ENCODE data around the gene ABCC3. TPM values are rescaled to one million over a fixed set of nuclear protein-coding genes. Genes with fewer than 3 reads are reported as not detected.
A peak's percentile ranks its signal among the peaks of the same experiment; 100 is the strongest.
"Not testable (repeated sequence)": the region's sequence is repeated elsewhere in the genome, so short reads cannot be mapped to it uniquely, and the experiment has no call there.

The ABCC3 gene
- total and polyA plus RNA-seq, 3 experiments from 2014 or later: 0.37 to 0.69 TPM; not detected in 1

DNA sequence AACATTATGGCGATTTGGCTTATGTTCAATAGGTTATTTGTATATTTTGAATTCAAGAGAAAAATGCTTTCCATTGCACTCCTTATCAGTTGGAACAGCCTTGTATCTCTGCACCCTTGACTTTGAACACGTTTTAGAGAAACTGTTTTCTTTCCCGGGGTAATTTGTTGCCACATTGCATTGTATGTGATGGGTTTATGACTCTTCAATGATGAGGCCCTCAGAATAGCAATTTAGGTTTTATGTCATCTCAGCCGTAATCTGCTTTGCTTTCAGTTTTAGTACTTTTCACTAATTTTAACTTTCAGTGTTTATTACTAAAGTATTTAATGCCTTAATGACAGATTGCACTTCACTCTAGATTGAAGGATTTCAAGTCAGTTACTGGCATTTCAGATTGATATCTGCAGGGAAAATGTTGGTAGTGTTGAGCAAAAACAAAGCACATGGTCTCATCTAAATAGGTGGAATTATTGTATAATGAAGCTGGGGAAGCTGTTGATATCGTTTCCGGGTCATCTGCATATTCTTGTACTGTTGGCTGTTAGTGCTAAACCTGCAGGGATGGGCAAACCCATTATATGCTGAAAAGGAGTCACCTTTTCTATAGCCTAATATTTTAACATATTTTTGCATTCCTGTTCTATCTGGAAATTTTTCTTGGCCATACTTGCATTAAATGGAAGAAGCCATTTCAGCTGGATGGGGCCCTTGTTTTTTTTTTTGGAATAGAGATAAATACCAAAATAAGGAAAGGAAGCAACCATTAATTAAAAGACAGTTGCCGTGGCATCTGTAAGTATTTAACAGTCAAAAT, 86.7 kb downstream of the ABCC3 start:
- Histone ChIP-seq H3K27me3 (ENCODE audit: insufficient read depth, low read length, poor library complexity, severe bottlenecking) (no peaks in the 10 kb centered on the region), H3K27ac (ENCODE audit: low read depth, low read length) (peak overlapping the region; percentile 90), H3K4me3 (ENCODE audit: low read length) (peak overlapping the region; percentile 88), H3K4me1 (ENCODE audit: insufficient read depth, low read length) (peaks cover 55% of the 10 kb centered on the region), H3K9me3 (ENCODE audit: low read length) (no peaks in the 10 kb centered on the region), H3K36me3 (ENCODE audit: insufficient read depth, low read length) (no peaks in the 10 kb centered on the region)
- H3K9me3 Mint-ChIP-seq: no peaks in the 10 kb centered on the region
- ChIA-PET CTCF (no interaction called here), POLR2A (interaction anchor here (0.6 kb wide), 1 partner anchor 14 kb away, joined by 3 read pairs; the partner anchor contains the start of gene ANKRD40)
- peaks cover 0 to 1% of the 10 kb centered on the region in 2 donors for H3K27me3 Mint-ChIP-seq
- H3K4me3 Mint-ChIP-seq: peak overlapping the region; percentile 81 to 99 (median 98)
- H3K4me1 Mint-ChIP-seq: peaks cover 31 to 58% (median 57%) of the 10 kb centered on the region in 3 donors
- H3K27ac Mint-ChIP-seq: peak overlapping the region; percentile 57 to 100 (median 98)
- peaks cover 0 to 25% (median 0%) of the 10 kb centered on the region in 3 donors for H3K36me3 Mint-ChIP-seq
- DNase-seq: peak in 2 of 5 donors; percentile 21 to 31

- Mint-ChIP-seq H3K27ac (peak overlapping the region in 6 of 8 donors; percentile 23 to 86 (median 64)), H3K9me3 (no peaks in the 10 kb centered on the region), H3K36me3 (peaks cover 0 to 32% (median 0%) of the 10 kb centered on the region in 3 donors), H3K4me1 (peaks cover 41 to 72% (median 70%) of the 10 kb centered on the region in 3 donors), H3K4me3 (peak overlapping the region; percentile 46 to 99 (median 59)), H3K27me3 (peaks cover 0 to 1% of the 10 kb centered on the region in 2 donors)
- ChIA-PET POLR2A (no interaction called here), CTCF (no interaction called here)
- Histone ChIP-seq H3K36me3 (ENCODE audit: insufficient read depth, low read length) (no peaks in the 10 kb centered on the region), H3K27me3 (ENCODE audit: insufficient read depth, low read length, poor library complexity, severe bottlenecking) (no peaks in the 10 kb centered on the region), H3K27ac (ENCODE audit: low read depth, low read length) (no peak overlapping the region), H3K4me3 (ENCODE audit: low read length) (peak overlapping the region; percentile 24), H3K4me1 (ENCODE audit: insufficient read depth, low read length) (peaks cover 66% of the 10 kb centered on the region), H3K9me3 (ENCODE audit: low read length) (no peaks in the 10 kb centered on the region)
- DNase-seq: no peak
Observed at GRCh38 chr17:50722746-50723145, 88.1 kb downstream of the ABCC3 start.

DNA sequence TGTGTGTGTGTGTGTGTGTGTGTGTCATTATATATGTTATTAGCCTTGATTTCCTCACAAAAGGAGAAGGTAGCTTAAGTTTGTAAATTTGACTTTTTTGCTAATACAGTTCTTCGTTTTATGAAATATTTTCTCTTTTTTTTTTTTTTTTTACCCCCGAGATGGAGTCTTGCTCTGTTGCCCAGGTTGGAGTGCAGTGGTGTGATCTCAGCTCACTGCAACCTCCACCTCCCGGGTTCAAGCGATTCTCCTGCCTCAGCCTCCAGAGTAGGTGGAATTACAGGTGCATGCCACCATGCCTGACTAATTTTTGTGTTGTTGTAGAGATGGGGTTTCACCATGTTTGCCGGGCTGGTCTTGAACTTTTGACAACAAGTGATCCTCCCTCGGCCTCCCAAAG, 89.9 kb downstream of the ABCC3 start:
- CTCF ChIA-PET; H3K27ac ChIP-seq (ENCODE audit: low read depth, low read length); H3K27me3 Mint-ChIP-seq; H3K9me3 Mint-ChIP-seq; DNase-seq; POLR2A ChIA-PET; H3K36me3 ChIP-seq (ENCODE audit: insufficient read depth, low read length); H3K27me3 ChIP-seq (ENCODE audit: insufficient read depth, low read length, poor library complexity, severe bottlenecking); H3K4me3 ChIP-seq (ENCODE audit: low read length); H3K9me3 ChIP-seq (ENCODE audit: low read length): not testable (repeated sequence)
- peaks cover 50 to 87% (median 85%) of the 10 kb centered on the region in 3 donors for H3K4me1 Mint-ChIP-seq
- peak overlapping the region in 2 of 7 donors; percentile 59 to 74 for H3K4me3 Mint-ChIP-seq
- H3K27ac Mint-ChIP-seq: peak overlapping the region in 1 of 8 donors; percentile 58
- H3K4me1 ChIP-seq (ENCODE audit: insufficient read depth, low read length): peaks cover 73% of the 10 kb centered on the region
- H3K36me3 Mint-ChIP-seq: peaks cover 0 to 29% (median 1%) of the 10 kb centered on the region in 3 donors

DNA sequence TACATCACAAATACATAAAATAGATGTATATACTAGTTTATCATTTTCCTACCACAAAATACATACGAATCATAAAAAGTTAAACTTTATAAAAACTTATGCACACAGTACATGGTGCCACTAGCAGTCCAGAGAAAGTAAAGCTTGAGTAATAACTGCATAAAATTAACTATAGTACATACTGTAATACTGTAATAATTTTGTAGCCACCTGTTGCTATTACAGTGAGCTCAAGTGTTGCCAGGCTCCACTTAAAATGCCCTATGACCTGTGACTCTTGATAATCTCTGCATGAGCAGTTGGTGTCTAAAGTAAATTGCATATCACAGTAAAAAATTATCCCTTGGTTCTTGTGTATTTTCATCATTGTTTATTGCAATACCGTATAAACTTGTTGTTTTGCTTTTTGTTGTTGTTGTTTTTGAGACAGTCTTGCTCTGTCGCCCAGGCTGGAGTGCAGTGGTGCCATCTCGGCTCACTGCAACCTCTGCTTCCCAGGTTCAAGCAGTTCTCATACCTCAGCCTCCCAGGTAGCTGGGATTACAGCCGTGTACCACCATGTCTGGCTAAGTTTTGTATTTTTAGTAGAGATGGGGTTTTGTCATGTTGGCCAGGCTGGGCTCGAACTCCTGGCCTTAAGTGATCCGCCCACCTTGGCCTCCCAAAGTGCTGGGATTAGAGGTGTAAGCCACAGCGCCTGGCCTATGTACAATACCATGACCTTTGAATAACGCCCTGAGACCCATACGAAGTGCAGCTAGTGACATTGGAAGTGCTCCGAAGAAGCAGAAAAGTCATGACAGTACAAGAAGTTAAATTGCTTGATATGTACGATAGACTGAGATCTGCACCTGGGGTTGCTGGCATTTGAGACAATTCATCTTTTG, 91.3 kb downstream of the ABCC3 start:
- Mint-ChIP-seq H3K36me3 (peaks cover 0 to 24% (median 1%) of the 10 kb centered on the region in 3 donors), H3K4me3 (peak overlapping the region; percentile 8 to 55 (median 36)), H3K27me3 (no peaks in the 10 kb centered on the region), H3K4me1 (peaks cover 53 to 90% (median 81%) of the 10 kb centered on the region in 3 donors), H3K9me3 (no peaks in the 10 kb centered on the region), H3K27ac (no peak overlapping the region)
- no peaks in the 10 kb centered on the region for H3K9me3 ChIP-seq (ENCODE audit: low read length)
- no peaks in the 10 kb centered on the region for H3K27me3 ChIP-seq (ENCODE audit: insufficient read depth, low read length, poor library complexity, severe bottlenecking)
- no peak overlapping the region for H3K4me3 ChIP-seq (ENCODE audit: low read length)
- H3K4me1 ChIP-seq (ENCODE audit: insufficient read depth, low read length): peaks cover 78% of the 10 kb centered on the region
- no peaks in the 10 kb centered on the region for H3K36me3 ChIP-seq (ENCODE audit: insufficient read depth, low read length)
- ChIA-PET CTCF (interaction anchor here (0.6 to 1.3 kb wide), 2 partner anchors 21 to 57 kb away, joined by 3 to 4 read pairs; no protein-coding TSS in a partner anchor), POLR2A (interaction anchor here (0.6 to 0.7 kb wide), 2 partner anchors 18 kb away, joined by 3 to 4 read pairs; no protein-coding TSS in a partner anchor)
- H3K27ac ChIP-seq (ENCODE audit: low read depth, low read length): no peak overlapping the region
- DNase-seq: no peak

- peaks cover 56 to 91% (median 82%) of the 10 kb centered on the region in 3 donors for H3K4me1 Mint-ChIP-seq
- peak overlapping the region in 1 of 7 donors; percentile 86 for H3K4me3 Mint-ChIP-seq
Observed at GRCh38 chr17:50728112-50728429, 93.4 kb downstream of the ABCC3 start.

GRCh38 chr17:50728881-50729765, 94.4 kb downstream of the ABCC3 start:
- Mint-ChIP-seq H3K4me1 (peaks cover 53 to 84% (median 77%) of the 10 kb centered on the region in 3 donors), H3K27me3 (no peaks in the 10 kb centered on the region), H3K36me3 (peaks cover 0 to 17% (median 1%) of the 10 kb centered on the region in 3 donors), H3K27ac (peak overlapping the region in 5 of 8 donors; percentile 10 to 60 (median 22)), H3K4me3 (peak overlapping the region in 2 of 7 donors; percentile 24 to 76), H3K9me3 (no peaks in the 10 kb centered on the region)
- H3K4me1 ChIP-seq (ENCODE audit: insufficient read depth, low read length): peaks cover 69% of the 10 kb centered on the region
- H3K9me3 ChIP-seq (ENCODE audit: low read length): no peaks in the 10 kb centered on the region
- no peak overlapping the region for H3K4me3 ChIP-seq (ENCODE audit: low read length)
- no peaks in the 10 kb centered on the region for H3K27me3 ChIP-seq (ENCODE audit: insufficient read depth, low read length, poor library complexity, severe bottlenecking)
- ChIA-PET POLR2A (no interaction called here), CTCF (interaction anchor here (1.3 kb wide), 1 partner anchor 12 kb away, joined by 3 read pairs; no protein-coding TSS in a partner anchor)
- H3K36me3 ChIP-seq (ENCODE audit: insufficient read depth, low read length): no peaks in the 10 kb centered on the region
- H3K27ac ChIP-seq (ENCODE audit: low read depth, low read length): no peak overlapping the region
- DNase-seq: no peak

More at GRCh38 chr17:50728112-50728429, 93.4 kb downstream of the ABCC3 start:
- no peaks in the 10 kb centered on the region for H3K36me3 ChIP-seq (ENCODE audit: insufficient read depth, low read length)
- no peaks in the 10 kb centered on the region for H3K27me3 Mint-ChIP-seq
- ChIA-PET CTCF (interaction anchor here (1.3 kb wide), 1 partner anchor 11 kb away, joined by 3 read pairs; no protein-coding TSS in a partner anchor), POLR2A (interaction anchor here (0.6 to 0.8 kb wide), 2 partner anchors 10 to 12 kb away, joined by 3 read pairs; no protein-coding TSS in a partner anchor)
- no peak overlapping the region for H3K27ac ChIP-seq (ENCODE audit: low read depth, low read length)
- no peaks in the 10 kb centered on the region for H3K27me3 ChIP-seq (ENCODE audit: insufficient read depth, low read length, poor library complexity, severe bottlenecking)
- DNase-seq: no peak
- no peaks in the 10 kb centered on the region for H3K9me3 Mint-ChIP-seq
- H3K4me3 ChIP-seq (ENCODE audit: low read length): no peak overlapping the region
- H3K27ac Mint-ChIP-seq: no peak overlapping the region
- H3K9me3 ChIP-seq (ENCODE audit: low read length): no peaks in the 10 kb centered on the region
- H3K36me3 Mint-ChIP-seq: peaks cover 0 to 18% (median 1%) of the 10 kb centered on the region in 3 donors
- peaks cover 79% of the 10 kb centered on the region for H3K4me1 ChIP-seq (ENCODE audit: insufficient read depth, low read length)
